ENCODE measurements around the gene UBE2F. TPM values are rescaled to one million over a fixed set of nuclear protein-coding genes. Genes with fewer than 3 reads are reported as not detected.

Gene UBE2F
- total RNA-seq, 1 donor from 2014 or later = 27.7 TPM

Small RNA genes lying within 50 kb of the gene (small RNA-seq; reads per million reads assigned to genes)
- not detected for gene RNU6-1333P

Other genes starting within 250 kb of the UBE2F start
- 5.3 TPM for gene RBM44, start 168.2 kb upstream of the UBE2F start, total RNA-seq
- gene RAMP1, start 107.4 kb upstream of the UBE2F start, total RNA-seq = 6.9 TPM
- 11.8 TPM for gene SCLY, start 94.0 kb downstream of the UBE2F start, total RNA-seq
- under 0.01 TPM for gene ESPNL, start 133.3 kb downstream of the UBE2F start, total RNA-seq
- gene KLHL30, start 171.7 kb downstream of the UBE2F start, total RNA-seq = under 0.01 TPM
- 0.82 TPM for gene ERFE, start 192.0 kb downstream of the UBE2F start, total RNA-seq
- gene ILKAP, start 236.7 kb downstream of the UBE2F start, total RNA-seq = 73.4 TPM

Data from frontal cortex (tissue), 1 donor.